Measurements from ENCODE around the gene UBE2E2. TPM values are rescaled to one million over a fixed set of nuclear protein-coding genes. Genes with fewer than 3 reads are reported as not detected.

UBE2E2 gene
- total and polyA plus RNA-seq, 2 of the 13 experiments (the other 11 are each of a cell fraction or from before 2014, with no cell fraction given), result 0.77 to 1.5 TPM

DNA sequence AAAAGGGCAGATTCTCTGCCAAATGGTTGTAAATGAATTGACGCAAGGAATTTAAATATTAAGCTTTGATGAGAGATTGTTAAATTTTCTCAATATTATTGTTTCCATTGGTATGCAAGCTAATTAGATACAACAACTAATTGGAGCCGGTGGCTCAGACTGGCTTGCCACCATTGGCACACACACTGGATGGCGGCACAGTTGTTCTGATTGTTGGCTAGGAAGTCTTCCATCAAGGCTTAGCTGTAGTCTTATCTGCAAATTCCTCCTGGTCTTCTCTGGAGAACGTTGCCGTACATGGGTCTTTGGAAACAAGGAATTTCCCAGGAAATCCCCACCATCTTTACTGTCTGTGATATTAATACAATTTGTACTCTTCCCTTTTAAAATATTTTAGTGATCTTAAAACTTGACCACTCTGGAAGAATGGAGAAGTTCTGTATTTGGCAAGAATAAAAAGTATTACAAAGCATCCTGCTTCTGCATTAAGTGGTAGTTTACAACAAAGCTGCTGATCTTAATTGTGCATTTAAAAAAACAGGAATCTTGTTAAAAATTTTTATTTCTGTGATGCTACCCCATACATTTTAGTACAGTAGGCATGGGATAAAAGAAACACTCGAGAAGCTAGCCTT is 126.5 kb downstream of the UBE2E2 start:
- CTCF ChIA-PET (ENCODE audit: low intra/inter-chr PET ratio, low total read pairs), result no interaction called here
- ATAC-seq (no peak), DNase-seq (ENCODE audit: low spot score) (no peak), FAIRE-seq (no peak)
- intact Hi-C loops (cut with micrococcal nuclease; ENCODE audit: unreplicated experiment) (no loop called here), in situ Hi-C loops (cut with HindIII; ENCODE audit: extremely low pct_ligation_motif_present, low pct_unique_long_range_greater_than_20kb) (no loop called here)
- H3K79me2 ChIP-seq (ENCODE audit: insufficient read depth, low read length), result no peaks in the 10 kb centered on the region
- TF ChIP-seq TP53 (CRISPR knock-in tag; conservative IDR thresholded peaks at IDR 0.05), result no peak
- TF ChIP-seq RFXANK (CRISPR knock-in tag; IDR thresholded peaks at IDR 0.05), result no peak
- no peak for TF ChIP-seq ZNF17 (CRISPR knock-in tag; IDR thresholded peaks at IDR 0.05)
- no peak for TF ChIP-seq GABPA (IDR thresholded peaks at IDR 0.05; ENCODE audit: low read depth, low read length)
- TF ChIP-seq GABPA (CRISPR knock-in tag; IDR thresholded peaks at IDR 0.05; ENCODE audit: low read depth), result no peak
- no peak for TF ChIP-seq FLYWCH1 (CRISPR knock-in tag; IDR thresholded peaks at IDR 0.05)
- no peak for TF ChIP-seq NFE2L2 (IDR thresholded peaks at IDR 0.05; ENCODE audit: low read length)
- TF ChIP-seq, protein P1, sequence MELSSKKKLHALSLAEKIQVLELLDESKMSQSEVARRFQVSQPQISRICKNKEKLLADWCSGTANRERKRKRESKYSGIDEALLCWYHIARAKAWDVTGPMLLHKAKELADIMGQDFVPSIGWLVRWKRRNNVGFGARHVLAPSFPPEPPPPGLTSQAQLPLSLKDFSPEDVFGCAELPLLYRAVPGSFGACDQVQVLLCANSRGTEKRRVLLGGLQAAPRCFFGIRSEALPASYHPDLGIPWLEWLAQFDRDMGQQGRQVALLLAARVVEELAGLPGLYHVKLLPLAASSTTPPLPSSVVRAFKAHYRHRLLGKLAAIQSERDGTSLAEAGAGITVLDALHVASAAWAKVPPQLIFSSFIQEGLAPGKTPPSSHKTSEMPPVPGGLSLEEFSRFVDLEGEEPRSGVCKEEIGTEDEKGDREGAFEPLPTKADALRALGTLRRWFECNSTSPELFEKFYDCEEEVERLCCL (CRISPR knock-in tag; IDR thresholded peaks at IDR 0.05; ENCODE audit: borderline replicate concordance), result no peak
- no peak for TF ChIP-seq ZNF790 (CRISPR knock-in tag; IDR thresholded peaks at IDR 0.05; ENCODE audit: borderline replicate concordance)
- TF ChIP-seq, protein P2, sequence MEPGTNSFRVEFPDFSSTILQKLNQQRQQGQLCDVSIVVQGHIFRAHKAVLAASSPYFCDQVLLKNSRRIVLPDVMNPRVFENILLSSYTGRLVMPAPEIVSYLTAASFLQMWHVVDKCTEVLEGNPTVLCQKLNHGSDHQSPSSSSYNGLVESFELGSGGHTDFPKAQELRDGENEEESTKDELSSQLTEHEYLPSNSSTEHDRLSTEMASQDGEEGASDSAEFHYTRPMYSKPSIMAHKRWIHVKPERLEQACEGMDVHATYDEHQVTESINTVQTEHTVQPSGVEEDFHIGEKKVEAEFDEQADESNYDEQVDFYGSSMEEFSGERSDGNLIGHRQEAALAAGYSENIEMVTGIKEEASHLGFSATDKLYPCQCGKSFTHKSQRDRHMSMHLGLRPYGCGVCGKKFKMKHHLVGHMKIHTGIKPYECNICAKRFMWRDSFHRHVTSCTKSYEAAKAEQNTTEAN (CRISPR knock-in tag; conservative IDR thresholded peaks at IDR 0.05), result no peak
- TF ChIP-seq GATAD2A (CRISPR knock-in tag; IDR thresholded peaks at IDR 0.05), result no peak
- no peak for TF ChIP-seq ZSCAN31 (CRISPR knock-in tag; IDR thresholded peaks at IDR 0.05; ENCODE audit: low read depth)
- POLR2A ChIA-PET, result no interaction called here
- WGBS (ENCODE audit: low lambda C conversion rate), result 38% methylated on average over 6 of the region's 6 CpGs
- no peak overlapping the region for H3K4me3 ChIP-seq (replicated peaks in 1 of 3; ENCODE audit: insufficient read depth in 1 of 3, low read depth in 2 of 3, low read length in 3 of 3)
- H3K9me3 ChIP-seq (ENCODE audit: low read length), result no peaks in the 10 kb centered on the region
- no peaks in the 10 kb centered on the region for H4K20me1 ChIP-seq (ENCODE audit: insufficient read depth, low read length)
- H3K4me2 ChIP-seq (ENCODE audit: low read depth, low read length), result no peak overlapping the region
- H3K4me1 ChIP-seq (ENCODE audit: insufficient read depth, low read length), result no peaks in the 10 kb centered on the region
- no peaks in the 10 kb centered on the region for H3K36me3 ChIP-seq (replicated peaks in 1 of 2; ENCODE audit: control insufficient read depth in 1 of 2, insufficient read depth in 2 of 2, low read length in 2 of 2)
- no TSS peak for BruUV-seq (replicated peaks)
- H3K9ac ChIP-seq (ENCODE audit: insufficient read depth, low read depth, low read length), result no peak overlapping the region
- H3K27me3 ChIP-seq (ENCODE audit: control insufficient read depth in 1 of 2, insufficient read depth in 2 of 2, low read length in 2 of 2), result no peaks in the 10 kb centered on the region; a peak in 1 of 5 replicates
- H2AFZ ChIP-seq (ENCODE audit: low read length), result no peak overlapping the region
- no peak overlapping the region for H3K27ac ChIP-seq (ENCODE audit: extremely low read length, insufficient read depth, low read length)

All from HepG2 (cell line).